ENCODE data around the gene PMM2.
"Not testable (repeated sequence)": the region's sequence is repeated elsewhere in the genome, so short reads cannot be mapped to it uniquely, and the experiment has no call there.

PMM2 gene

GRCh38 chr16:8869212-8869987 lies 71.8 kb downstream of the PMM2 start:
- no peak for DNase-seq

DNA sequence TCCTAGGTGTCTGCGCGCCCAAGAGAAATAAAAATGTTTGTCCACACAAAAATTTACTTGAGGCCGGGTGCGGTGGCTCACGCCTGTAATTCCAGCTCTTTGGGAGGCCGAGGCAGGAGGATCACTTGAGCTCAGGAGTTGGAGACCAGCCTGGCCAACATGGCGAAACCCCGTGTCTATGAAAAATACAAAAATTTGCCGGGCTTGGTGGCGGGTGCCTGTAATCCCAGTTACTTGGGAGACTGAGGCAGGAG lies 72.3 kb downstream of the PMM2 start:
- DNase-seq: not testable (repeated sequence)

DNA sequence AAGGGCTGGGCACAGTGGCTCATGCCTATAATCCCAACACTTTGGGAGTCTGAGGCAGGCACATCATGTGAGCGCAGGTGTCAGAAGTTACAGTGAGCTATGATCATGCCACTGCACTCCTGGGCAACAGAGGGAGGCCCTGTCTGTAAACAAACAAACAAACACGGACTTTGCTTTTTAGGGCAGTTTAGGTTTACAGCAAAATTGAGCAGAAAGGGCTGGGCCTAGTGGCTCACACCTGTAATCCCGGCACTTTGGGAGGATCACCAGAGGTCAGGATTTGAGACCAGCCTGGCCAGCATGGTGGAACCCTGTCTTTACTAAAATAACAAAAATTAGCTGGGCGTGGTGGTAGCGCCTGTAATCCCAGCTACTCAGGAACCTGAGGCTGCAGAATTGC lies 74.4 kb downstream of the PMM2 start:
- no peak for DNase-seq

DNA sequence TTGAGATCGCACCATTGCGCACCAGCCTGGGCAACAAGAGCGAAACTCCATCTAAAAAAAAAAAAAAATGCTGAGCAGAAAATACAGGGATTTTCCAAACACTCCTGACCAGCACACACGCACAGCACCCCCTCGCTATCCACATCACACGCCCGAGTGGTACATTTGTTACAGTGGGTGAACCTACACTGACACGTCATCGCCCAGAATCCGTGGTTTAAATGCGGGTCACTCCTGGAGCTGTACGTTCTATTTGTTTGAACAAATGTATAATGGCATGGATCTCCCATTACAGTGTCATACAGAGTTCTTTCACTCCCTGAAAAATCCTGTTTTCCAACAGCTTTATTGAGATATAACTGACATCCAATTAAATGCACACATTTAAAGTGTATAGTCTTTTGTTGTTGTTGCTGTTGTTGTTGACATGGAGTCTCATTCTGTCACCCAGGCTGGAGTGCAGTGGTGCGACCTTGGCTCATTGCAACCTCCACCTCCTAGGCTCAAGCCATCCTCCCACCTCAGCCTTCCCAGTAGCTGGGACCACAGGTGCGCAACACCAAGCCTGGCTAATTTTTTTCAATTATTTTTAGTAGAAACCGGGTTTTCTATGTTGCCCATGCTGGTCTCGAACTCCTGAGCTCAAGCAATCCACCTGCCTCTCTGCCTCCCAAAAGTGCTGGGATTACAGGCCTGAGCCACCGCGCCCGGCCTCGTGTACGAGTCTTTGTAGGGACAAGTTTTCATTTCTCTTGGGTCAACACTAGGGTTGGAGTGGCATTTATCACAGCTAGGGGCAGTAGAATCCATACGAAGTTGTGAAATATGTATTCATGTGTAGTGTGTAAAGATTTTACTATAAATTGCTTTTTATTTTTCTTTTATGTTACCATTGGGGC lies 75.6 kb downstream of the PMM2 start:
- DNase-seq: no peak

DNA sequence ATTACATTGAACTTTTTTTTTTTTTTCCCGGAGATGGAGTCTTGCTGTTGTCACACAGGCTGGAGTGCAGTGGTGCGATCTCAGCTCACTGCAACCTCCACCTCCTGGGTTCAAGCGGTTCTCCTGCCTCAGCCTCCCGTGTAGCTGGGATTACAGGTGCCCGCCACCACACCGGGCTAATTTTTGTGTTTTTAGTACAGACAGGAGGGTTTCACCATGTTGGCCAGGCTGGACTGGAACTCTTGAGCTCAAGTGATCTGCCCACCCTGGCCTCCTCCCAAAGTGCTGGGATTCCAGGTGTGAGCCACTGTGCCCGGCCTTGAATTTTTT lies 76.2 kb downstream of the PMM2 start:
- not testable (repeated sequence) for DNase-seq

GRCh38 chr16:8874388-8874787 lies 76.7 kb downstream of the PMM2 start:
- DNase-seq: no peak

GRCh38 chr16:8875317-8875716 lies 77.7 kb downstream of the PMM2 start:
- not testable (repeated sequence) for DNase-seq

DNA sequence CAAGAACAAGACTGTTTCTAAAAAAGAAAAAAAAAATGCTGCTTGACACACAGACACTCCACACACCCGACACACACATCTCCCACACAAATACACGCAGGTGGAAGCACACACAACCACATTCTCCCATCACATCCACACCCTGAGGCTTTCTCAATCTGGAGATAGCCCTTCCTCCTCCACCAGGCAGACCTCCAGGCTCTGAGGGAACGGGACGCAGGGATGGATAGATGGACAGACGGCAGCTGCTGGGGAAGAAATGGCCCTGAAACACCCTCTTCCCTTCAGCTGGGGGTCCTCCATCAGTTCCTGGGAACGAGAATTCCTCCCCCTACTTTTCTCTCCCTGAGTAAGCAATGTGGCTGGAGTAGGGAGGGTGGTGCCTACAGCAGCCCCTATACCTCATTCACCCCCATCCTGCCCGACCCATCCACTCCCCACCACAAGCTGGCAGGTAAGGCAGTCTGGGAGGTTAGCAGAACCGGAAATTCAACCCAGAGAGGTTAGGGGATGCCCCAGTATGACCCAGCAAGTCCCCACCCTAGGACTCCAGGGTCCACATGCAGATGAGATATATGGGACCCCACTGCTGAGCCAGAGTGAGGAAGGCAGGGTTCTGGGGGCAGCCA lies 80.4 kb downstream of the PMM2 start:
- no peak for DNase-seq

DNA sequence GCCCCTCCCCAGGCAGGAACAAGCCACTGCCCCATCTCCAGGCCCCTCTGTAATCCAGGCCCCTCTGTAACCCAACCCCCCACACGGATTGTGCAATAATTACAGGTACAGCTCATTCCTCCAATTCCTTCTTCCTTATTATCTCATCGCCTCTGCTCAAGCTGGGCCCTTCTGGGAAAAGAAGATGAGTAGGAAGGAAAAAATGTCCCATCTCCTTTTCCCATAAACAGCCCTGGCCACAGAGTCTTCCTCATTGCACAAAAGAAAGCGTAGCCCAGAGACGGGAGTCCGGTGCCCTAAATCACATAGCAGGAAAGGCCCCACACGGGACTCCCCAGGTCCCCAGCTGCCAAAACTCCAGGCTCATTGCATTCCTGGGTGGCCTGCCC lies 80.9 kb downstream of the PMM2 start:
- no peak for DNase-seq

DNA sequence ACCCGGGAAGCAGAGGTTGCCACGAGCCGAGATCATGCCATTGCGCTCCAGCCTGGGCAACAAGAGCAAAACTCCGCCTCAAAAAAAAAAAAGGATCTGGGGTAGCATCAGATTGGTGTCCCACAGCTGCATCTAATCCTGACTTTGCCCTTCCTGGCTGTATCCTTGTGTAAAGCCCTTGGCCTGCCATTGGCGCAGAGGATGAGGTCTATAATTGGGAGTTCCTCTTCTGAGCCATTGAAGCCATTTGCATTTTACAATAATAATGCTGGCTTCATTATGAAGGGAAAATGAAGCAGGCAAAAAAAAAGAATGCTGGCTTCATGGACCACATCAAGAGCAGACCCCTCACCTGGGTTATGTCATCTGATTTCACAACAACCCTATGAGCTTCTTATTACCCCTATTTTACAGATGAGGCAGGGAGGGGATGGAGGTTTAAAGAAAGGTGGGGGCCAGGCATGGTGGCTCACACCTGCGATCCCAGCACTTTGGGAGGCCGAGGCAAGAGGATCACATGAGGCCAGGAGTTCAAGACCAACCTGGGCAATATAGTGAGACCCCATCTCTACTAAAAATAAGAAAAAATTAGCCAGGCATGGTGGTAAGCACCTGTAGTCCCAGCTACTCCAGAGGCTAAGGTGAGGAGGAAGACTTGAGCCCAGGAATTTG lies 83.3 kb downstream of the PMM2 start:
- no peak for DNase-seq

DNA sequence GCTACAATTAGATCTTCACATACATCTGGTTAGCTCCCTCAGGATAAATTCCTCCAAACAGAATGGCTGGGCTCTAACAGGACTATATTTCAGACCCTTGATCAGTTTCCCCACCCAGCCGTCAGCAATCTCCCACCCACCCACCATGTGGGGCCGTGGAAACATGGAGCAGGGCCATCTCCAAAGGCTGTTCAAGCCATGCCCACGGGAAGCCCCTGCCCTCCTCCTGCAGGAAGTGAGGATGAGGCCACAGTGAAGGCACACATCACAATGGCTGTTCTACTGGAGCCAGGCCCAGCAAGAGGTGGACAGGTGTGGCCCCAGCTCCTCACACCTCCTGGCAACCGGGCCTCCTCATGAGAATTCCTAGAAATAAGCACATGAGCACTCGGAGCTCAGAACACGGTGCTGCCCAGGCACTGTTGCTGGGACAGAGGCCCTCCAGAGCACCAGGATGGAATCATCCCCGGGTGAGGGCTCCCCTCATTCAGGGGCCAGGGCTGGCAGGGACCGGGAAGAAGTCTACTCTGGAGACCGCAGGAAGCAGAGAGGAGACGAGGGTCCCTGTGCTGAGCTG lies 84.5 kb downstream of the PMM2 start, which contains the start of gene LITAFD:
Gene LITAFD (plus strand): TSS at position 311 of the 577 bp plus-strand sequence. CDS start 2,005 bp downstream, outside the sequence.
- DNase-seq: no peak

DNA sequence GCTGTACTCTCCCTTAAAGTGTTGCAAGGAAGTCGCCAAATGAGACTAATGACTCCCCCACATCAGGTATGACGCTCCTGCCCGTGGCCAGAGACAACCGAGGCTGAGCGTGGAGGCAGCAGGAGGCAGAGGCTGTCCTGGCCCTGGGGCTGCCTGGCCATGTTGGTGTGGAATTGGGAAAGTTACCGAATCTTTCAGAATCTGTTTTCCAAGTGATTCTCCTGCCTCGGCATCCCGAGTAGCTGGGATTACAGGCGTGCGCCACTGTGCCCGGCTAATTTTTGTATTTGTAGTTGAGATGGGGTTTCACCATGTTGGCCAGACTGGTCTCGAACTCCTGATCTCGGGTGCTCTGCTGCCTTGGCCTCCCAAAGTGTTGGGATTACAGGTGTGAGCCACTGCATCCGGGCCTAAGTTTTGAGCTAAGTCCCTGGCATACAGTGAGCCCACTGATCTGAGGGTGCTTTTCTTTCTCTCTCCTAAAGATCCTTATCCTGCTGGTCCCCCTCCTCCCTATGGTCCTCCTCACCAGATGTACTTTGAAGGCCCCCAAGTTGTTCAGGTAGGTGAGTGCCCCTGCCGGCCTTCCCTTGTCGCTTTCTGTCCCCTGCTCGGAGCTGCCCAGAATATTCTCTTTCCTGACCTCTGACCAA lies 85.2 kb downstream of the PMM2 start:
- no peak for DNase-seq

GRCh38 chr16:8885674-8886592 lies 88.3 kb downstream of the PMM2 start:
- DNase-seq: no peak

GRCh38 chr16:8886593-8887430 lies 89.2 kb downstream of the PMM2 start:
- DNase-seq: no peak

DNA sequence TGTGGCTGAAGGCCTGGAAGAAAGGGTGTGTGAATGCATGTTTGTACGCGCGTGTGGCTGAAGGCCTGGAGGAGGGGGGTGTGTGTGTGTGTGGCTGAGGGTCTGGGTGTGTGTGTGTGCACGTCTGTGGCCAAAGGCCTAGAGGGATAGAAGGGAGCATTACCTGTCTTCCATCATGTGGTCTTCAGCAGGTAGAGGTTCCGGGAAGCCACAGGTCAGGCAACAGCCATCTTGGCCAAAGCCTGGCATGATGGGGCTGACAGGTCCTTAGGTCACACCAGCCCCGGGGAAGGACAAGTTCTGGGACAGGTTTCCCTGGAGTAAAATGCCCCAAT lies 89.8 kb downstream of the PMM2 start:
- DNase-seq: no peak

DNA sequence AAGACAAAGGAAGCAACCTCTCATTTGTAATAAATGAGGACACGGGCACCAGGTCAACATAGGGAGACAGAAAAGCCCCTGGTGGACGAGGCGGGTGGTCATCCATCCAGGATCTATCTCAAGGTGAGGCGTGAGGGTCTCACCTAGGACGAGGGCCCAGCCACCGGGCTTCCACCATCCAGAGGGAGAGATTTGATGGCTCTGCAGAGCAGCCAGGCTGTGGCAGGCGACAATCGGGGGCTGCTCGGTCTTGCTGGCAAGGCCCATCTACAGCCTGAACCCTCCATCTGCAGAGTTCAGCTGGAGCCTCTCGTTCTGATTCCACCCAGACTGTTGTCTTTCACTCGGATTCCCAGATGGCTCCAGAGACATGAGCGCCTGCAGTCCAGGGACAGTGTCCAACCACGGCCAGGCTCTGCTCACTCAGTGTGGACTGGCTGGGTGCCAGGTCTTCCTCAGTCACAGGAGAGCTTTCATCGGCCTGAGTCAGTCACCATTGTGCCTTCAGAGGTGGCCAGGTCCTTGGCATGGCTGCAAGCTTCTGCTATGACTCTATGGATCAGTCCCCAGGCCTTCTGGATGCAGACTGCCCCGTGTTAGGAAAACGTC lies 90.4 kb downstream of the PMM2 start:
- no peak for DNase-seq

GRCh38 chr16:8888951-8889892 lies 91.6 kb downstream of the PMM2 start:
- DNase-seq: no peak

- DNase-seq: no peak
Measured at GRCh38 chr16:8889893-8890548, 92.4 kb downstream of the PMM2 start.
